Upper lobe of left lung (tissue), 4 donors: ENCODE data around the gene ECSIT.

Experiments
- EP300 ChIP-seq, 4 donors: sonication (generic); formaldehyde crosslinking; IDR thresholded peaks; one replicate each; pipeline ENCODE4 v1.5.1; 2017; ENCODE audit warnings: antibody characterized with exemption in 4 of 4, control low read depth in 2 of 4
- POLR2A ChIP-seq, 4 donors: fragments of 450-650 bp; IDR thresholded peaks; one replicate each; pipeline ENCODE4 v1.5.1; 2016 to 2017; ENCODE audit warnings: antibody characterized with exemption in 4 of 4, mild to moderate bottlenecking in 2 of 4
- POLR2AphosphoS5 ChIP-seq, 2 donors: sonication (generic); formaldehyde crosslinking; IDR thresholded peaks; one replicate each; pipeline ENCODE4 v1.5.1; 2017; ENCODE audit warnings: antibody characterized with exemption in 2 of 2
- TF ChIP-seq, protein P1 (sequence below), 6 experiments: fragments of 450-650 bp in 4 of 6; fragments of 200-600 bp in 2 of 6; sonication (generic) in 2 of 6; IDR thresholded peaks; one replicate each; pipeline ENCODE4 v1.5.1; 2016 to 2019; ENCODE audit warnings: antibody characterized with exemption in 6 of 6

DNA sequence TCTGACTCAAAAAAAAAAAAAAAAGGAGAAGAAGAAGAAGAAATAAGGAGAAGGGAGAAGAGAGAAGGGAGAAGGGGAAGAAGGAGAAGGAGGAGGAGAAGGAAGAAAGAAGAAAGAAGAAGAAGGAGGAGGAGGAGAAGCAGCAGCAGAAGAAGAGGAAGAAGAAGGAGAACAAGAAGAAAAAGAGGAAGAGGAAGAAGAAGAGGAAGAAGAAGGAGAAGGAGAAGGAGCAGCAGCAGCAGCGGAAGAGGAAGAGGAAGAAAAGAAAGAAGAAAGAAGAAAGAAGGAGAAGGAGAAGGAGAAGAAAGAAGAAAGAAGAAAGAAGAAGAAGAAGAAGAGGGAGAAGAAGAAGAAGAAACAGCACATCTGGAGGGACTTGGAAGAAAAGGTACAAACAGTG lies 5.6 kb upstream of the ECSIT start:
- TF ChIP-seq, protein P1, sequence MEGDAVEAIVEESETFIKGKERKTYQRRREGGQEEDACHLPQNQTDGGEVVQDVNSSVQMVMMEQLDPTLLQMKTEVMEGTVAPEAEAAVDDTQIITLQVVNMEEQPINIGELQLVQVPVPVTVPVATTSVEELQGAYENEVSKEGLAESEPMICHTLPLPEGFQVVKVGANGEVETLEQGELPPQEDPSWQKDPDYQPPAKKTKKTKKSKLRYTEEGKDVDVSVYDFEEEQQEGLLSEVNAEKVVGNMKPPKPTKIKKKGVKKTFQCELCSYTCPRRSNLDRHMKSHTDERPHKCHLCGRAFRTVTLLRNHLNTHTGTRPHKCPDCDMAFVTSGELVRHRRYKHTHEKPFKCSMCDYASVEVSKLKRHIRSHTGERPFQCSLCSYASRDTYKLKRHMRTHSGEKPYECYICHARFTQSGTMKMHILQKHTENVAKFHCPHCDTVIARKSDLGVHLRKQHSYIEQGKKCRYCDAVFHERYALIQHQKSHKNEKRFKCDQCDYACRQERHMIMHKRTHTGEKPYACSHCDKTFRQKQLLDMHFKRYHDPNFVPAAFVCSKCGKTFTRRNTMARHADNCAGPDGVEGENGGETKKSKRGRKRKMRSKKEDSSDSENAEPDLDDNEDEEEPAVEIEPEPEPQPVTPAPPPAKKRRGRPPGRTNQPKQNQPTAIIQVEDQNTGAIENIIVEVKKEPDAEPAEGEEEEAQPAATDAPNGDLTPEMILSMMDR (IDR thresholded peaks at IDR 0.05) = no peak
- TF ChIP-seq POLR2A (IDR thresholded peaks at IDR 0.05) (no peak), EP300 (IDR thresholded peaks at IDR 0.05) (no peak), POLR2AphosphoS5 (IDR thresholded peaks at IDR 0.05) (no peak)
